NCI-H460 (cell line): Measurements from ENCODE around the gene BACH1. TPM values are rescaled to one million over a fixed set of nuclear protein-coding genes. Genes with fewer than 3 reads are reported as not detected.

Source experiments
- DNase-seq: peaks from one replicate; pipeline ENCODE4 v3.0.0-alpha.2; 2016; ENCODE audit warnings: low read depth; ENCODE audit errors: extremely low read depth
- total RNA-seq: library from RNA; depleted of rRNA; stranded (reverse); fragments of >200 nt; shearing (Covaris generic); gene quantifications from 2 replicates; pipeline ENCODE4 v1.2.3, GENCODE V29; 2014; rRNA removed

The BACH1 gene
- total RNA-seq, 1 experiment from 2014 or later: 53.6 TPM

GRCh38 chr21:29372063-29372802, 73.5 kb downstream of the BACH1 start:
- peak; percentile 75 for DNase-seq

GRCh38 chr21:29374481-29374880, 75.8 kb downstream of the BACH1 start:
- DNase-seq: no peak

- DNase-seq: peak; percentile 1
These were observed 77.8 kb downstream of the BACH1 start for GRCh38 chr21:29376556-29376955.

GRCh38 chr21:29377266-29377665, 78.5 kb downstream of the BACH1 start:
- no peak for DNase-seq

- no peak for DNase-seq
These were observed 80.1 kb downstream of the BACH1 start for GRCh38 chr21:29378832-29379231.

GRCh38 chr21:29379517-29380054, 80.9 kb downstream of the BACH1 start:
- no peak for DNase-seq

- DNase-seq: no peak
These were observed 83.4 kb downstream of the BACH1 start for GRCh38 chr21:29382030-29382654.

GRCh38 chr21:29384683-29385359, 86.1 kb downstream of the BACH1 start:
- no peak for DNase-seq

- DNase-seq: no peak
These were observed 87.3 kb downstream of the BACH1 start for GRCh38 chr21:29385934-29386520.

- DNase-seq: no peak
These were observed 88.1 kb downstream of the BACH1 start for GRCh38 chr21:29386803-29387202.

- DNase-seq: no peak
These were observed 88.9 kb downstream of the BACH1 start for GRCh38 chr21:29387598-29387997.

- no peak for DNase-seq
These were observed 90.4 kb downstream of the BACH1 start for GRCh38 chr21:29389136-29389535.

GRCh38 chr21:29390778-29391177, 92.1 kb downstream of the BACH1 start:
- DNase-seq: no peak

- no peak for DNase-seq
These were observed 95.3 kb downstream of the BACH1 start for GRCh38 chr21:29394051-29394450.

Other genes starting within 250 kb of the BACH1 start
- gene CCT8, start 225.3 kb upstream of the BACH1 start, total RNA-seq: 220 and 222 TPM in 2 replicates
- 1.3 TPM in 1 of 2 replicates, not detected in the other for gene MAP3K7CL, start 168.3 kb upstream of the BACH1 start, total RNA-seq